Hepatocyte (in vitro differentiated cells): Measurements from ENCODE around the gene ADGRF1.

Experiments
- CTCF ChIP-seq: fragments of 200-600 bp; sonication (generic); IDR thresholded peaks from 2 replicates; pipeline ENCODE4 v1.5.1; 2016; ENCODE audit warnings: antibody characterized with exemption, mild to moderate bottlenecking; ENCODE audit not compliant: poor library complexity
- EZH2 ChIP-seq: fragments of 200-600 bp; sonication (generic); IDR thresholded peaks from 2 replicates; pipeline ENCODE4 v1.6.1; 2016; ENCODE audit warnings: antibody characterized with exemption, mild to moderate bottlenecking, borderline replicate concordance
- EZH2phosphoT487 ChIP-seq: fragments of 200-600 bp; sonication (generic); IDR thresholded peaks from one replicate; pipeline ENCODE4 v1.6.1; 2018; ENCODE audit warnings: antibody characterized with exemption, mild to moderate bottlenecking, low read depth, moderate library complexity; ENCODE audit not compliant: unreplicated experiment, severe bottlenecking

GRCh38 chr6:47005486-47005885 lies 36.6 kb downstream of the ADGRF1 start:
- TF ChIP-seq EZH2phosphoT487 (no peak), CTCF (no peak), EZH2 (no peak)
